Measurements from ENCODE around the gene ABCD1.

GRCh38 chrX:153703036-153703370, 21.7 kb upstream of the ABCD1 start:
- TF ChIP-seq CTCF (IDR thresholded peaks at IDR 0.05), result no peak
- no peak for TF ChIP-seq EZH2phosphoT487 (IDR thresholded peaks at IDR 0.05)

All from neural progenitor cell (in vitro differentiated cells).